Liver (tissue), 9 donors: ENCODE data around the gene RYR2. TPM values are rescaled to one million over a fixed set of nuclear protein-coding genes. Genes with fewer than 3 reads are reported as not detected.

Experiments
- DNase-seq: peaks from one replicate; pipeline ENCODE4 v3.0.0-alpha.2; 2017; ENCODE audit warnings: low spot score
- H3K27ac ChIP-seq, 2 donors: one replicate each; pipeline ENCODE4 v1.7.0; 2013; ENCODE audit warnings: inconsistent platforms in 2 of 2, low read length in 2 of 2, control low read depth in 1 of 2, low read depth in 1 of 2, mild to moderate bottlenecking in 1 of 2
- H3K27me3 ChIP-seq, 4 donors: one replicate each; pipeline versions ENCODE4 v1.6.1 to v1.7.0; 2013; ENCODE audit warnings: low read length in 3 of 4, inconsistent platforms in 1 of 4, mild to moderate bottlenecking in 1 of 4, moderate library complexity in 1 of 4; ENCODE audit not compliant: control insufficient read depth in 4 of 4, insufficient read depth in 4 of 4
- H3K36me3 ChIP-seq, 4 donors: one replicate each; pipeline versions ENCODE4 v1.6.1 to v1.7.0; 2013; ENCODE audit warnings: low read length in 3 of 4, mild to moderate bottlenecking in 3 of 4, low read depth in 1 of 4, moderate library complexity in 1 of 4; ENCODE audit not compliant: control insufficient read depth in 4 of 4, insufficient read depth in 3 of 4
- H3K4me1 ChIP-seq, 4 donors: one replicate each; pipeline versions ENCODE4 v1.6.1 to v1.7.0; 2013; ENCODE audit warnings: low read length in 3 of 4, mild to moderate bottlenecking in 3 of 4, moderate library complexity in 1 of 4; ENCODE audit not compliant: control insufficient read depth in 4 of 4, insufficient read depth in 4 of 4
- H3K4me3 ChIP-seq, 3 donors: one replicate each; pipeline versions ENCODE4 v1.6.1 to v1.7.0; 2013; ENCODE audit warnings: low read length in 3 of 3, control low read depth in 1 of 3, low read depth in 1 of 3, mild to moderate bottlenecking in 1 of 3
- H3K9ac ChIP-seq, 2 donors: one replicate each; pipeline ENCODE4 v1.7.0; 2013; ENCODE audit warnings: low read length in 2 of 2, mild to moderate bottlenecking in 2 of 2, moderate library complexity in 2 of 2, control low read depth in 1 of 2, low read depth in 1 of 2
- H3K9me3 ChIP-seq, 4 donors: one replicate each; pipeline versions ENCODE4 v1.6.1 to v1.7.0; 2013; ENCODE audit warnings: low read length in 3 of 4; ENCODE audit not compliant: control insufficient read depth in 4 of 4
- ATF3 ChIP-seq: IDR thresholded peaks from 2 replicates; pipeline ENCODE4 v1.6.1; 2016; ENCODE audit warnings: antibody characterized with exemption
- CTCF ChIP-seq: fragments of 150-350 bp; IDR thresholded peaks from 2 replicates; pipeline ENCODE4 v1.5.1; 2017; ENCODE audit warnings: improper control_type of control experiment, low read depth, low read length; ENCODE audit not compliant: missing input control
- EGR1 ChIP-seq, 2 donors: IDR thresholded peaks; 2 replicates each; pipeline ENCODE4 v1.6.1; 2016 to 2018; ENCODE audit warnings: antibody characterized with exemption in 2 of 2, low read depth in 2 of 2
- FOXA1 ChIP-seq: IDR thresholded peaks from 2 replicates; pipeline ENCODE4 v1.6.1; 2016; ENCODE audit warnings: antibody characterized with exemption
- FOXA2 ChIP-seq: IDR thresholded peaks from 2 replicates; pipeline ENCODE4 v1.6.1; 2016; ENCODE audit warnings: antibody characterized with exemption
- GABPA ChIP-seq, 2 donors: IDR thresholded peaks in 1 of 2; conservative IDR thresholded peaks in 1 of 2; 2 replicates each; pipeline ENCODE4 v1.6.1; 2016; ENCODE audit warnings: antibody characterized with exemption in 2 of 2, mild to moderate bottlenecking in 1 of 2, moderate library complexity in 1 of 2
- HNF4A ChIP-seq, 2 donors: conservative IDR thresholded peaks; 2 replicates each; pipeline ENCODE4 v1.6.1; 2016; ENCODE audit warnings: antibody characterized with exemption in 2 of 2, mild to moderate bottlenecking in 2 of 2
- HNF4G ChIP-seq: IDR thresholded peaks from 2 replicates; pipeline ENCODE4 v1.6.1; 2016; ENCODE audit warnings: antibody characterized with exemption
- JUND ChIP-seq, 2 donors: IDR thresholded peaks; 2 replicates each; pipeline ENCODE4 v1.6.1; 2016; ENCODE audit warnings: antibody characterized with exemption in 2 of 2
- NR2F2 ChIP-seq: IDR thresholded peaks from 2 replicates; pipeline ENCODE4 v1.6.1; 2016; ENCODE audit warnings: antibody characterized with exemption
- RAD21 ChIP-seq, 2 donors: IDR thresholded peaks; 2 replicates each; pipeline ENCODE4 v1.6.1; 2016; ENCODE audit warnings: antibody characterized with exemption in 2 of 2, mild to moderate bottlenecking in 2 of 2
- REST ChIP-seq: IDR thresholded peaks from 2 replicates; pipeline ENCODE4 v1.6.1; 2016; ENCODE audit warnings: antibody characterized with exemption, mild to moderate bottlenecking
- RXRA ChIP-seq, 2 donors: IDR thresholded peaks; 2 replicates each; pipeline ENCODE4 v1.6.1; 2017 to 2018; ENCODE audit warnings: antibody characterized with exemption in 2 of 2, mild to moderate bottlenecking in 1 of 2
- SP1 ChIP-seq: IDR thresholded peaks from 2 replicates; pipeline ENCODE4 v1.6.1; 2018; ENCODE audit warnings: antibody characterized with exemption, mild to moderate bottlenecking
- TAF1 ChIP-seq: conservative IDR thresholded peaks from 2 replicates; pipeline ENCODE4 v1.6.1; 2016; ENCODE audit warnings: antibody characterized with exemption, mild to moderate bottlenecking
- YY1 ChIP-seq: IDR thresholded peaks from 2 replicates; pipeline ENCODE4 v1.6.1; 2016; ENCODE audit warnings: antibody characterized with exemption, mild to moderate bottlenecking
- WGBS: extraction: QIAGEN DNeasy Blood & Tissue Kit; methylation state at CpG from one replicate; pipeline ENCODE4 v1.1.7; 2013; 5-methylcytosine and 5-hydroxymethylcytosine counted together
- polyA plus RNA-seq, 2 donors: library from polyadenylated mRNA; stranded (reverse) in 1 of 2; unstranded in 1 of 2; fragments of 200-250 nt in 1 of 2; fragments of >200 nt in 1 of 2; fragmentation: Nextera tagmentation in 1 of 2; extraction: Ambion mirVana in 1 of 2; gene quantifications; one replicate each; pipeline versions ENCODE4 v1.2.1 to v1.2.3, GENCODE V29; 2013 to 2015
- total RNA-seq, 2 donors: library from RNA; depleted of rRNA; stranded (reverse); fragments of >200 nt; gene quantifications; one replicate each; pipeline ENCODE4 v1.2.3, GENCODE V29; 2014
- TF ChIP-seq, protein P1 (sequence below): IDR thresholded peaks from 2 replicates; pipeline ENCODE4 v1.6.1; 2016; ENCODE audit warnings: antibody characterized with exemption
- TF ChIP-seq, protein P2 (sequence below): IDR thresholded peaks from 2 replicates; pipeline ENCODE4 v1.6.1; 2016; ENCODE audit warnings: antibody characterized with exemption
- donor health status: healthy.
- donor health status: healthy.
- donor health status: healthy.
- donor health status: healthy.
- donor health status: healthy.

Gene RYR2
- total and polyA plus RNA-seq, 4 donors: 0.06 to 0.75 (median 0.31) TPM

DNA sequence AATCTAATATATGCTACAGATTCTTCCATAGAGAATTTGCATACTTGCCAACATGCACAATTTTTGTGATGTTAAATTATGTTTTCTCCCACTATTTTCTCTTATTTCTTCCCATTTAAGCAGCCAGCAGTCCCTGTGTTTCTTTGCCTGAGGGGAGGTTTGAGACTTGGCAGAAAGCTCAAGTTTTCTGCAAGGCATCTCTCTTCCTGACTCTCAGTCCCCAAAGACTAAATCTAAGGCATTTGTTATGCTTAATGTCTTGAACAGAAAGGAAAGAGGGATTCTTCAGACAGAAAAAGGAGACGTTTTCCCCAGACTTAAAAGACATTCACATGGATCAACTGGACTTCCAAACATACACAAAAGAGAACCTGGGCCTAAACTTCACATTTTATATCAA, 354.4 kb downstream of the RYR2 start:
- Histone ChIP-seq H3K27me3 (no peaks in the 10 kb centered on the region), H3K27ac (no peak overlapping the region), H3K9me3 (peaks cover 0 to 7% (median 5%) of the 10 kb centered on the region in 4 donors), H3K9ac (no peak overlapping the region), H3K4me3 (no peak overlapping the region), H3K4me1 (no peaks in the 10 kb centered on the region), H3K36me3 (no peaks in the 10 kb centered on the region)
- TF ChIP-seq, protein P1, sequence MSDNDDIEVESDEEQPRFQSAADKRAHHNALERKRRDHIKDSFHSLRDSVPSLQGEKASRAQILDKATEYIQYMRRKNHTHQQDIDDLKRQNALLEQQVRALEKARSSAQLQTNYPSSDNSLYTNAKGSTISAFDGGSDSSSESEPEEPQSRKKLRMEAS: no peak
- TF ChIP-seq NR2F2 (no peak), SP1 (no peak), ATF3 (no peak), HNF4G (no peak)
- no peak for DNase-seq
- WGBS: 27% methylated on average over 1 of the region's 1 CpG

DNA sequence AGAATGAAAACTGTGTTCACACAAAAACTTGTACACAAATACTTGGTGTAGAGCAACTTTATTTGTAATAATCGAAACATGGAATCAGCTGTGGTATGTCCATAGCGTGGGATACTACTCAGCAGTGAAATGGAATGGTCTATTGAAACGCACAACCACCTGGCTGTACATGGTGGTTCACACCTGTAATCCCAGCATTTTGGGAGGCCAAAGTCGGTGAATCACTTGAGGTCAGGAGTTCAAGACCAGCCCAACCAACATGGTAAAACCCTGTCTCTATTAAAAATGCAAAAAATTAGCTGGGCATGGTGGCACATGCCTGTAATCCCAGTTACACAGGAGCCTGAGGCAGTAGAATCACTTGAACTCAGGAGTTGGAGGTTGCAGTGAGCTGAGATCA, 356.8 kb downstream of the RYR2 start:
- 79% methylated on average over 4 of the region's 4 CpGs for WGBS
- TF ChIP-seq TAF1 (no peak), JUND (IDR thresholded peaks at IDR 0.05) (no peak), FOXA2 (no peak), REST (no peak), NR2F2 (no peak), RXRA (IDR thresholded peaks at IDR 0.05) (no peak), EGR1 (IDR thresholded peaks at IDR 0.05; ENCODE audit: low read depth in 2 of 2) (no peak), RAD21 (IDR thresholded peaks at IDR 0.05) (no peak), FOXA1 (no peak), ATF3 (no peak), YY1 (no peak), SP1 (no peak), HNF4A (conservative IDR thresholded peaks at IDR 0.05) (no peak), GABPA (IDR thresholded peaks at IDR 0.05 in 1 of 2, conservative IDR thresholded peaks at IDR 0.05 in 1 of 2) (no peak), CTCF (no peak), HNF4G (no peak)
- TF ChIP-seq, protein P2, sequence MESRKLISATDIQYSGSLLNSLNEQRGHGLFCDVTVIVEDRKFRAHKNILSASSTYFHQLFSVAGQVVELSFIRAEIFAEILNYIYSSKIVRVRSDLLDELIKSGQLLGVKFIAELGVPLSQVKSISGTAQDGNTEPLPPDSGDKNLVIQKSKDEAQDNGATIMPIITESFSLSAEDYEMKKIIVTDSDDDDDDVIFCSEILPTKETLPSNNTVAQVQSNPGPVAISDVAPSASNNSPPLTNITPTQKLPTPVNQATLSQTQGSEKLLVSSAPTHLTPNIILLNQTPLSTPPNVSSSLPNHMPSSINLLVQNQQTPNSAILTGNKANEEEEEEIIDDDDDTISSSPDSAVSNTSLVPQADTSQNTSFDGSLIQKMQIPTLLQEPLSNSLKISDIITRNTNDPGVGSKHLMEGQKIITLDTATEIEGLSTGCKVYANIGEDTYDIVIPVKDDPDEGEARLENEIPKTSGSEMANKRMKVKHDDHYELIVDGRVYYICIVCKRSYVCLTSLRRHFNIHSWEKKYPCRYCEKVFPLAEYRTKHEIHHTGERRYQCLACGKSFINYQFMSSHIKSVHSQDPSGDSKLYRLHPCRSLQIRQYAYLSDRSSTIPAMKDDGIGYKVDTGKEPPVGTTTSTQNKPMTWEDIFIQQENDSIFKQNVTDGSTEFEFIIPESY: no peak
- TF ChIP-seq, protein P1: no peak
- H3K36me3 ChIP-seq: no peaks in the 10 kb centered on the region
- H3K4me3 ChIP-seq: no peak overlapping the region
- peaks cover 0 to 7% (median 5%) of the 10 kb centered on the region in 4 donors for H3K9me3 ChIP-seq
- DNase-seq: no peak
- no peaks in the 10 kb centered on the region for H3K27me3 ChIP-seq
- no peak overlapping the region for H3K9ac ChIP-seq
- no peaks in the 10 kb centered on the region for H3K4me1 ChIP-seq
- no peak overlapping the region for H3K27ac ChIP-seq
